ENCODE measurements around the gene NAMPT.

- TF ChIP-seq, protein P1, sequence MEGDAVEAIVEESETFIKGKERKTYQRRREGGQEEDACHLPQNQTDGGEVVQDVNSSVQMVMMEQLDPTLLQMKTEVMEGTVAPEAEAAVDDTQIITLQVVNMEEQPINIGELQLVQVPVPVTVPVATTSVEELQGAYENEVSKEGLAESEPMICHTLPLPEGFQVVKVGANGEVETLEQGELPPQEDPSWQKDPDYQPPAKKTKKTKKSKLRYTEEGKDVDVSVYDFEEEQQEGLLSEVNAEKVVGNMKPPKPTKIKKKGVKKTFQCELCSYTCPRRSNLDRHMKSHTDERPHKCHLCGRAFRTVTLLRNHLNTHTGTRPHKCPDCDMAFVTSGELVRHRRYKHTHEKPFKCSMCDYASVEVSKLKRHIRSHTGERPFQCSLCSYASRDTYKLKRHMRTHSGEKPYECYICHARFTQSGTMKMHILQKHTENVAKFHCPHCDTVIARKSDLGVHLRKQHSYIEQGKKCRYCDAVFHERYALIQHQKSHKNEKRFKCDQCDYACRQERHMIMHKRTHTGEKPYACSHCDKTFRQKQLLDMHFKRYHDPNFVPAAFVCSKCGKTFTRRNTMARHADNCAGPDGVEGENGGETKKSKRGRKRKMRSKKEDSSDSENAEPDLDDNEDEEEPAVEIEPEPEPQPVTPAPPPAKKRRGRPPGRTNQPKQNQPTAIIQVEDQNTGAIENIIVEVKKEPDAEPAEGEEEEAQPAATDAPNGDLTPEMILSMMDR (conservative IDR thresholded peaks at IDR 0.05; ENCODE audit: low read depth, low read length), result no peak
- TF ChIP-seq EZH2phosphoT487 (IDR thresholded peaks at IDR 0.05; ENCODE audit: borderline replicate concordance, low read length) (no peak), EZH2 (IDR thresholded peaks at IDR 0.05; ENCODE audit: low read length, unreplicated experiment) (no peak)
Measured at GRCh38 chr7:106199024-106199423, 85.8 kb downstream of the NAMPT start.

All from PC-3 (cell line).